Spleen (tissue), 7 donors: ENCODE measurements around the gene C12orf42.

ENCODE experiments used
- POLR2A ChIP-seq, 3 donors: fragments of 450-650 bp; IDR thresholded peaks; one replicate each; pipeline ENCODE4 v1.5.1; 2017; ENCODE audit warnings: antibody characterized with exemption in 3 of 3, mild to moderate bottlenecking in 1 of 3
- TF ChIP-seq, protein P1 (sequence below), 11 experiments: fragments of 200-600 bp in 7 of 11; fragments of 450-650 bp in 4 of 11; sonication (generic) in 4 of 11; IDR thresholded peaks in 8 of 11; conservative IDR thresholded peaks in 3 of 11; 1 replicate in 7 of 11; 2 replicates in 4 of 11; pipeline versions ENCODE4 v1.4.0 to v1.8.0; 2016 to 2021; ENCODE audit warnings: antibody characterized with exemption in 11 of 11, inconsistent platforms in 4 of 11, mild to moderate bottlenecking in 1 of 11
- donor health status: DM: no; HTN: no; CAD: no; lungs with moderate emphysema.
- donor health status: DM: no; HTN: no; CAD: no.
- donor health status: DM: no; HTN: no; CAD: no.

DNA sequence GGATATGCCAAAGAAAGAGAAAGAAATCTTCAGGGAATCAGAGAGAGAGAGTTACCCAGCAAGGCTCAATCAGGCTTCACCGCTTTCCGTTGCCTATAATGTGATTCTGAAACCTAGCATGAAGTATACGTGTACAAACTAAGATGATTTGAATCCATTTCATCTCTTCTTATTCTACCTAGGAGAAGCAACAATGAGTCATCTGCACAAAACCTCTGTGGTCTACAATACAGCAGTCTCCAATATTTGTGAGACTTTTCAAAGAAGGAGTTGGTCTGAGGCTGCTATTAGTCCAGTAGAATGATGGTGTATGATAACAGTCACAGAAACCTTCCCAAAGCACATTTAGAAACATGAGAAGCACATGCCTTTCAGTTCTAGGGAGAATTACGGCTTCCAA is 141.9 kb downstream of the C12orf42 start:
- TF ChIP-seq, protein P1, sequence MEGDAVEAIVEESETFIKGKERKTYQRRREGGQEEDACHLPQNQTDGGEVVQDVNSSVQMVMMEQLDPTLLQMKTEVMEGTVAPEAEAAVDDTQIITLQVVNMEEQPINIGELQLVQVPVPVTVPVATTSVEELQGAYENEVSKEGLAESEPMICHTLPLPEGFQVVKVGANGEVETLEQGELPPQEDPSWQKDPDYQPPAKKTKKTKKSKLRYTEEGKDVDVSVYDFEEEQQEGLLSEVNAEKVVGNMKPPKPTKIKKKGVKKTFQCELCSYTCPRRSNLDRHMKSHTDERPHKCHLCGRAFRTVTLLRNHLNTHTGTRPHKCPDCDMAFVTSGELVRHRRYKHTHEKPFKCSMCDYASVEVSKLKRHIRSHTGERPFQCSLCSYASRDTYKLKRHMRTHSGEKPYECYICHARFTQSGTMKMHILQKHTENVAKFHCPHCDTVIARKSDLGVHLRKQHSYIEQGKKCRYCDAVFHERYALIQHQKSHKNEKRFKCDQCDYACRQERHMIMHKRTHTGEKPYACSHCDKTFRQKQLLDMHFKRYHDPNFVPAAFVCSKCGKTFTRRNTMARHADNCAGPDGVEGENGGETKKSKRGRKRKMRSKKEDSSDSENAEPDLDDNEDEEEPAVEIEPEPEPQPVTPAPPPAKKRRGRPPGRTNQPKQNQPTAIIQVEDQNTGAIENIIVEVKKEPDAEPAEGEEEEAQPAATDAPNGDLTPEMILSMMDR (IDR thresholded peaks at IDR 0.05 in 8 of 11, conservative IDR thresholded peaks at IDR 0.05 in 3 of 11): no peak
- no peak for TF ChIP-seq POLR2A (IDR thresholded peaks at IDR 0.05)
